Fibroblast of skin of left quadriceps (primary cell): ENCODE results near the gene GSX1.

ENCODE experiments used
- DNase-seq, 2 experiments: peaks; one replicate each; pipeline ENCODE4 v3.0.0-alpha.2; 2013; ENCODE audit warnings: low read depth in 2 of 2

The GSX1 gene

GRCh38 chr13:27833206-27833605 is 40.9 kb downstream of the GSX1 start:
- no peak for DNase-seq

- DNase-seq: no peak
Measured at GRCh38 chr13:27834095-27834494, 41.8 kb downstream of the GSX1 start.

GRCh38 chr13:27835799-27836198 is 43.5 kb downstream of the GSX1 start:
- DNase-seq: no peak

DNA sequence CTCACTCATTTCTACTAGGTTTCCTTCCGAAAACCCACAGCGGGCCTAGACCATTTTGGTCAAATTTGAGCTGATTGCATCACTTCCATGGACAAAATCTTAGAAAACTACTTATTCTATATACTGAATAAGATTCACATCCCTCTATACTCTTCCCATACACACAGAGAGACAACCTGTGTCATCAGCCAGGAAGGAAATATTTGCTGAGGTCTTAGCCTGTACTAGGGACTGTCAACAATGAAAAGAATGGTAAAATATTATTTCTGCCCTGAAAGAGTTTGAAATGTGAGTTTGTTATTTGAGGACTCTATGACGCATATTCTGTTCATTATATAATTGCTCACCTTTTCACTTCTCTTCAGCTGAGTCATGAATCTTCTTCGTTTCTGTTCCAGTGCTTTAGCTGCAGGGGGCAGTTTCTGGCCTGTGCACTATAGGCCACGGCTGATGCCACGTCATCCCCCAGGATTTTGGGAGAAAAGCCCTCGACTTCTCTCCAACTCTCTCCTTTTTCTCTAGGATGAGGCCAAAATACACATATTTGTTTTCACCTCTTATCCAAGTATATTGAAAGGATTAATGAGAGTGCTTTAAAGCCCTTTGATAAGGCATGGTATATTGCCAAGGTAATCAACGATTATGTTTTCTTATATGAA is 47.7 kb downstream of the GSX1 start:
- no peak for DNase-seq

GRCh38 chr13:27842571-27842970 is 50.3 kb downstream of the GSX1 start:
- no peak for DNase-seq
